GM19240 (cell line): ENCODE results near the gene TRMT2A.

ENCODE experiments used
- DNase-seq: peaks from one replicate; pipeline ENCODE4 v3.0.0; 2011; ENCODE audit warnings: low spot score; ENCODE audit not compliant: insufficient read length

Gene TRMT2A

DNA sequence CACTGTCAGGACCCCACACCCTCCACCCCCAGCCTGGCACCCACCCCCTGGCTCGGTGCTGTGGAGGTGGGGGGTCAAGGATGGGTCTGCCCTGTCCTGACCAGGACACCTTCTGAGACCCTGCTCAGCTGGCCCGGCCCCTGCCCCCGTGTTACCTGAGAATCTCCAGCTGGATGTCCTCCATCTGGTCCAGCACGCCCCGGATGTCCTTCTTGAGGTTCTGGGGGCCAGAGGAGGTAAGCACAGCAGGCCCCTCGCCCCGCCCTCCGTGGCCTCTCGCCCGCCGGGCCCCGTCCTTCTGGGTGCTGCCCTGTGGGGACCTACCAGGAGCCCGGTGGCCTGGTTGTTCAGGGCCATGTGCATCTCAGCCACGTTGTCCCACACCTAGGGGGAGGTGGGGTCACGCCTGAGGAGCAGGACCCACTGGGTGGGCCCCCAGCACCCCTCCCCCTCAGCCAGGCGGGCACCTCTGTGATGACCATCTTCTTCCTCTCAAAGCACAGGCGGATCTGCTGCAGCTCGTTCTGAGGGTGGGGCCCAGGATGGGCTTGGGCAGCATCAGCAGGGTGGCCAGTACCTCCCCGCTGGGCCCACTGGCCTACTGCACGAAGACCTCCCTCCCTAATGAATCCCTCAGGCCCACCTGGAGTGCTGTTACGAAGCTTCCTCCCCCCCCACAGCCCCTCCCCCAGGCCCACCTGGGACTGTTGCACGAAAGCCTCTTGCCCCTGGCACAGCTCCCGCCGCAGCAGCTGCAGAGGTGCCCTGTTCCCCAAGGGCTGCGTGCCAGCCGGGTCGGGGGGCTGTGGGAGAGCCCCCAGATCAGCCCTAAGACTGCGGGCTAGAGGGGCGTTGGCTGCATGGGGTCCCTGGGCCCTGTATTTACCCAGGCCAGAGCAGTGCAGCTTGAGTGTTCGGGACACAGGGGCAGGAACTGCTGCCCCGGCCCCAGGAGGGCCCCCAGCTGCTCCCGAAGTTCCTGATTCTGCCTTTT, 32.5 kb upstream of the TRMT2A start:
- DNase-seq, result no peak

- DNase-seq, result no peak
Observed at GRCh38 chr22:20148414-20148813, 31.4 kb upstream of the TRMT2A start.

- DNase-seq, result no peak
Observed at GRCh38 chr22:20147237-20147988, 30.4 kb upstream of the TRMT2A start.

DNA sequence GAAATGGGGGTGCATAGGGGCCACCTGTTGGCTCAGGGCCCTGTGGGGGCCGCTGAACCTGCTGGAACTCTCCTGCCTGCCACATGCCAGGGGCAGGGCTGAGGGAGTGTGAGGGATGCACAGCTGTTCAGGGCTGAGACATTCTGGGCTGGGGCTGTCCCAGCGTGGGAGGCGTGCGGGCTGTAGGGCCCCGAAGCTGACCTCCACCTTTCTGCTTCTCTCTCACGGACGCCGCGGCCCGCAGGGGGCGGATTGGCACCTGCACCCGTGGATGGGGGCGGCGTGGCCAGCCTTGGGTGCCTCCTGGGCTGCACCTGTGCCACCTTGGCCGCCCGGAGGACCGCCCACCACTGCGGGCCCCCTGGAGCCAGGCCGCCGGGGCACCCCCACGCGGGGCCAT, 29.8 kb upstream of the TRMT2A start:
- DNase-seq, result no peak

DNA sequence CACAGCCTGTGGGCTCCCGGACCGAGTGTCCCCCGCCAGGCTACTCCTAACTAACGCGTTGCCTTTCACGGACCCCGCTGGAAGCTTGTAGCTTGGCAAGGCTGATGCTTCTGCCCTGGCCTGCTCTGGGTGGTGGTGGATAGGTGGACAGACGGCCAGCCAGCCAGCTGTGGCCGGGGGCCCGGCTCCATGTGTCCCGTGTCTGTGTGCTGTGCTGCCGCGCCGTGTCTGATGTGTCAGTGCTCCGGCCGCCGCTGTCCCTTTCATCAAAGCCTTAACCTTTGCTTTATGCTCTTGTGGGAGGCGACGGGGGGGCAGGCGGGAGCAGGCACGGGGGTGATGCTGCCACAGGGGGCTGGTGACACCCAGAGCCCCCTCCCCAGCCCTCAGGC, 28.8 kb upstream of the TRMT2A start:
- DNase-seq, result no peak

- no peak for DNase-seq
Observed at GRCh38 chr22:20145206-20145831, 28.3 kb upstream of the TRMT2A start.

- DNase-seq, result no peak
Observed at GRCh38 chr22:20143883-20144665, 27.0 kb upstream of the TRMT2A start.

- DNase-seq, result no peak
Observed at GRCh38 chr22:20142711-20143621, 25.9 kb upstream of the TRMT2A start.

GRCh38 chr22:20141186-20142077, 24.4 kb upstream of the TRMT2A start:
- no peak for DNase-seq

DNA sequence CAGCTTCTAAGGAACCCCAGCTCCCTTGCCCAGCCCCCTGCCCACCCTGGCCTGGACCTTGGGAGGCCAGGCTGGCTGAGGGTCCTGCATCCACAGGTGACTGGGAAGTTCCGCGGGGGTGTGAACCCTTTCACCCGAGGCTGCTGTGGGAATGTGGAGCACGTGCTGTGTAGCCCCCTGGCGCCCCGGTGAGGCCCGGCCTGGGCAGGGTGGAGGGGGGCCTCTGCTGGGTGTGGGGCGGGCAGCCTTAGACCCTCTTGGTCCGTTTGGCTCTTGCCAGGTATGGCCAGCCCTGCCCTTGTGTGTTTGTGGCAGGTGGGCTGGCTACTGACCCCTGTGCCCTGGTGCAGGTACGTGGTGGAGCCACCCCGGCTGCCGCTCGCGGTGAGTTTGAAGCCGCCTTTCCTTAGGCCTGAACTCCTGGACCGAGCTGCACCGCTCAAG, 23.5 kb upstream of the TRMT2A start:
- no peak for DNase-seq

- no peak for DNase-seq
Observed at GRCh38 chr22:20140107-20140445, 23.1 kb upstream of the TRMT2A start.

DNA sequence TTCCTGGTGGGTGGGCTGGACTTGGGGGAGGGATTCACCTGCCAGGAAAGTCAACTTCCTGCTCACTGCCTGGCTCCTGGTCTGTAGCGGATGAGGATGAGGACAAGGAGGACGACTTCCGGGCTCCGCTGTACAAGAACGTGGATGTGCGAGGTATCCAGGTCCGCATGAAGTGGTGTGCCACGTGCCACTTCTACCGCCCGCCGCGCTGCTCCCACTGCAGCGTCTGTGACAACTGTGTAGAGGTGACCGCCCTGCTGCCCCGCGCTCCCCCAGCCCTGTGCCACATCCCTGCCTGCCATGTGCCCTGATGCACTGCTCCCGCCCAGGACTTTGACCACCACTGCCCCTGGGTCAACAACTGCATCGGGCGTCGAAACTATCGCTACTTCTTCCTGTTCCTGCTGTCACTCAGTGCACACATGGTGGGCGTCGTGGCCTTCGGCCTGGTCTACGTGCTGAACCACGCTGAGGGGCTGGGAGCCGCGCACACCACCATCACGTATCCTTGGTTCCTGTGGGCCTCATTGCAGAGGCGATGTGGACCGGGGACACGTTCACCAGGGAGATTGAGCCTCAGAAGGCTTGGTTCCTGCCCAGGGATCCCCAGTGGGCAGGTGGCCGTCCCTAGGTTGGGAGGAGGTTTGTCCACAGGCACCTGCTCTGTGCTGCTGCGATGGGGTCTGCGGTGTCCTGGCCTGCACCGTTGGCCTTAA, 22.5 kb upstream of the TRMT2A start:
- DNase-seq, result no peak

DNA sequence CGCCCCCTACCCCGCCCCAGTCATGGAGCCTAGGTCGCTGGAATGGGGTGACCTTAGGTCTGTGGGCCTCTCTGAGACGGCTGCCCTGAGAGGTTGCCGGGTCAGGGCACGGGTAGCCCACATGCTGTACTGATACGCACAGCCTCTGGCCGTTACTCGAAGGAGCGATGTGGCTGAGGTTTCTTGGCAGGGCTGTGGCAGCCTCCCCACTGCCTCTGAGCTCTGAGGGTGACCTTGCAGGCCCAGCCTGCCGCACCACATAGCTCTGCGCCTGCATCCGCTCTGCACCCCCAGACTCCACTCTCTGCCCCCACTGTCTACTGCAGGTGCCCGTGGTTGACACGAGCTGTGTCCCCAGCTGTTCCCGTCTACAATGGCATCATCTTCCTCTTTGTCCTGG, 21.8 kb upstream of the TRMT2A start:
- no peak for DNase-seq

DNA sequence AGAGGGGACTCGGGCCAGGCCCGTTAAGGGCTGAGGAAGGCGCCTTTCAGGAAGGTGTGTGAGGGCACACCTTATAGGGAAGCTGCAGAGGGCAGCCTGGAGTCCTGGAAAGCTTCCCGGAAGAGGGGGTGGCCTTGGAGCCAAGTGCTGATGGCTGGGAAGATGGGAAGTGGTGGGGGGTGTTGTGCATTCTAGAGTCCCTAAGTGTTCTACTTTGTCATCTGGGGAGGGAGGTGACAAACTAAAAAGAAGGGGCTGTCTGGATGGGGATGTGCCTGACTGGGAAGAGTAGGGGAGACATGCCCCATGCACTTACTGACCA, 21.4 kb upstream of the TRMT2A start:
- DNase-seq, result no peak

DNA sequence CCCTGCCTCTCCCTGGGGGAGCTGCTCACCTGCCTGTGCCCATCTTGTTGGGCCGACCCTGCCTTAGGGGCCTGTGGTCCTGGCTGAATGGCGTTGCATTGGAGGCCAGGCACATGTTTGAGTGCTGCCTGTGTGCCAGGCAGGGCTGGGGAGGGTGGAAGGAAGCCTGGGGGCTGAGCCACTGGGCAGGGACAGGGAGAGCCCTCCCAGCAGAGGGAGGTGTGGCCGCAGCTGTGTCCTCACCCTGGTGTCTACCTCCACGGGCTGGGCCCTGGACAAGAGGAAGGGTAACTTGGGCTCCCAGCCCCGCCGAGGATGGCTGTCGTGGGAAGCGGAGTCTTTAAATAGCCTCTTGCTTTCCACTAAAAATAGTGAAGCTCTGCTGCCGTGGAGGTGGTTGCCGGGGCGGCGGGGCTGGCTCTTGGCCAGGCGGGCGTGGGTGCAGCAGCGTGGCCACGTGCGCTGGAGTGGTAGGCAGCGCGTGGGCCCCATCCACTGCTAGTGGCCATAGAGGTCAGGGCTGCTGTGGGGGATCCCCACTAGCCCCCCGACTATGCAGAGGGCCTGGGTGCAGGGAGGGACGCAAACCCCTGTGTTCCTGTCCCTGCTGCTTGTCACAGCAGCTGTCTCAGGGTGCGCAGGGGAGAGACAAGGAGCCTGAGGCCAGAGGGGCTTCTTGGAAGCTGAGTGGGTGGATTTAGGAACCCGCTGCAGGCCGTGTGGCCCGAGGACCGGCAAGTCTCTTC, 20.8 kb upstream of the TRMT2A start:
- no peak for DNase-seq

DNA sequence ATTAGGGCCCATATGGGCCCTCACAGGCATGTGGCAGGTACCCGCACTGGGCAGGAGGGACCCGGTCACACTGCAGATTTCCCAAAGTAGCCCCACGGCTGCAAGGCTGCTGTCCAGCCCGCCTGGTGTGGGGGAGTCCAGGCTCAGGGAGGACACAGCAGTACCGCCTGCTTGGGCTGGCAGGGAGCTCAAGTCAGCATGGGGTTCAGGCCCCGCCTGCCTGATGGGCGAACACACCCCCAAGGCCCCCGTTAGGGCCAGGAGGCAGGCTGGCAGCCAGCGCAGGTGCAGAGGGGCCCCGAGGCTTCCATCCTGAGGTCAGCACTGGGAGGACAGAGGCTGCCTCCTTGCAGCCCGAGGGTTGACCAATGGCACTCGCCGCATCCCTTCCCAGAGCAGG, 20.1 kb upstream of the TRMT2A start:
- no peak for DNase-seq

DNA sequence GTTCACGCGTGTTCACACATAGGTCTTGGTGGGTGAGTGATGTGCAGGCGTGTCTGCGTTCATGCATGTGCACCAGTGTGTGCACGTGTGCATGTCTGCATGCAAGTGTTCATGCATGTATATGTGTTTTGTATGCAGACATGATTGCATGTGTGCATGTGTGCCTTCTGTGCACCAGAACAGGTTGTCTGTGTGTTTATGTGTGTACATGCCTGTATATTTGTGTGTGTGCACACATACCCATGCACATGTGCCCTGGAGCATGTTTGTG, 19.5 kb upstream of the TRMT2A start:
- DNase-seq, result no peak
